SIG-M5 (cell line): ENCODE data around the gene FAHD1.

Experiments
- DNase-seq: peaks from one replicate; lab custom pipeline; 2025; lab: John Stamatoyannopoulos, UW

The FAHD1 gene

GRCh38 chr16:1817276-1817589, 9.8 kb upstream of the FAHD1 start:
- DNase-seq, result no peak

- no peak for DNase-seq
Observed at GRCh38 chr16:1817716-1818115, 9.3 kb upstream of the FAHD1 start.

DNA sequence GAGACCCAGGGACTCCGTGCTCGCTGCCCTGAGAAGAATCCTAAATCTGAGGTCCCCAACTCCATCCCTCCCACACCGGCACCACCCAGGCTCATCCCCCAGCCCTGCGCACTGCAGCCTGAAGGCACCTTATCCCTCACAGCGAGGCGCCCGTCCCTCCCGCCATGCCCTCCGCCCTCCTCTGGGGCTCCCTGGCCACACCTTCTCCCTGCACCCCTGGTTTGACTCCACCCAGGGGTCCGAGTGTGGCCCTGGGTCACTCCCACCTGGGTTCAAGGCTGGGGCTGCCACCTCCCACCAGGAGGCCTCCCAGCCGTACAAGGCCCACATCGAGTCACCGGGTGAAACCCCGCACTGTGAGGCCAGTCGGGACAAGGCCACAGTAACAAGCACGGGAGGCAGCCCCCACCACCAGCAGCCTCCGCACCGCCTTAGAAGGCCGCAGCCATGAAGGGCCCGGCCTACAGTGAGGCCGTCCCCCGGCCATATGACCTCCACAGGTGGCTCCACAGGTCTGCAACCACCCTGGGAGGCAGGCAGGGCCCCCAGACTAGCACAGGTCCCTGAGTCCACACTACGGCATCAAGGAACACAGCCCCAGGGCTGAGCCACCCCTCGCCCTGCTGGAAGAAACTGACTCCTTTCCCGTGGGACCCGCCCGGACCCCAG, 8.7 kb upstream of the FAHD1 start:
- DNase-seq, result no peak

DNA sequence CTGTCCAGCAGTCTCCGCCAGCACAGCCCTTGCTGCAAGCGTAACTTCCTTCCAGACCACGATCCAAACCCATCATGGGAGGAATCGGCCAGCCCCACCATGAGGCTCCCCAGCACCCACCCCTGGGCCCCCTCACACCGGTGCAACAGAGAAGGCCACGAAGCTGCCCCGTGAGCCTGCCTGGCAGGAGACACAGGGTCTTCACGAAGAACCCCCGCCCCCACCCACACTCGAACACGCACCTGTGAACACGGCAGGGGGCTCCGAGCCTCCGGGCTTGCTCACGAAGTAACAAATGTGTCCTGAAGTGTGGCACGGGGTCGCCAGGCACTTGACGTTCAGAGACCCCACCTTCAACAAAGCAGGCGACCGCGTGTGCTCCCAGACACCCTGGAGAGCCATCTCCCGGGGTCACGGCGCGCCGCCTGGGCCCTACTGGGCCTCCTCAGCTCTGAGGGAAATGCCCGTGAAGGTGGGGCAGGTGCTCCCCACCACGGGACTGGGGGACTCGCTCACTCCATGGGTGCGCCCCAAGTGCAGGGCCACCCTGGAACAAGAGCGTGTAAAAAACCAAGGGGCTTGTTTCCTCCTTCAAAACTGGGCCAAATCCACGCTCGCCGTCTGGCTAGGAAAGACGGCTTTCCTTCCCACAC, 8.0 kb upstream of the FAHD1 start:
- DNase-seq, result no peak

- no peak for DNase-seq
Observed at GRCh38 chr16:1819611-1820010, 7.4 kb upstream of the FAHD1 start.

- DNase-seq, result no peak
Observed at GRCh38 chr16:1820096-1820945, 6.7 kb upstream of the FAHD1 start.

- DNase-seq, result no peak
Observed at GRCh38 chr16:1820946-1821290, 6.1 kb upstream of the FAHD1 start.

DNA sequence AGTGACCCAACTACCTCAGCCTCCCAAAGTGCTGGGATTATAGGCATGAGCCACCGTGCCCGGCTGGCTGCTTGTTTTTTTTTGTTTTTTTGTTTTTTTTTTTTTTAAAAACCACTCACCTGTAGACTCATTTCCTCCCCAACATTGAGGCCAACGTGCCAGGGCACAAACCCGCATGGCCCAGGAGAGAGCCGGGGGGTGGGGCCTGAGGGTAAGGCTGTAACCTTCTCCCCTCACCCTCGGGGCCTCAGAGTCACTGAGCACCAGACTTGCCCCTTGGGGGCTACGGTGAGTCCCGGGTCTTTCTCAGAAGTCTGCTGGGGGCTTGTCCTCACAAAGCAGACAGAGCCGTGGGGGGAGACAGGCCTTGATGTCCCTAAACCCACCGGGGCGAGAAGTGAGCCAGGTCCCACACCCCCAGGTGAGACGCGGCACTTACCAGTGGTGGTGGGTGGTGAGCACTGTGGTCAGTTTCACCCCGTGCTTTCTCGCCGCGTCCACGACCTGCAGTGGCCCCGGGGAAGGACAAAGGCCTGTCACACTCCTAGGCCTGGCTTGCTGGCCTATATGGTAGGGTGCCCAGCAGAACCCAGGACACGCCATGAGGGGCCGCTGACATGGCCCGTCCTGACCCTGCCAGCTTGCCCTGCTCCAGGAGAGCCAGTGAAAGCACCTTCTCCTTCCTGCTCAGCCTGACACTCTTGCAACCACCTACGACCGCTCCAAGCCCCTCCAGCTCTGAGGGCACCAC, 5.0 kb upstream of the FAHD1 start:
- DNase-seq, result no peak

- DNase-seq, result no peak
Observed at GRCh38 chr16:1822801-1823200, 4.2 kb upstream of the FAHD1 start.

GRCh38 chr16:1823821-1824220, 3.2 kb upstream of the FAHD1 start:
- DNase-seq, result no peak

DNA sequence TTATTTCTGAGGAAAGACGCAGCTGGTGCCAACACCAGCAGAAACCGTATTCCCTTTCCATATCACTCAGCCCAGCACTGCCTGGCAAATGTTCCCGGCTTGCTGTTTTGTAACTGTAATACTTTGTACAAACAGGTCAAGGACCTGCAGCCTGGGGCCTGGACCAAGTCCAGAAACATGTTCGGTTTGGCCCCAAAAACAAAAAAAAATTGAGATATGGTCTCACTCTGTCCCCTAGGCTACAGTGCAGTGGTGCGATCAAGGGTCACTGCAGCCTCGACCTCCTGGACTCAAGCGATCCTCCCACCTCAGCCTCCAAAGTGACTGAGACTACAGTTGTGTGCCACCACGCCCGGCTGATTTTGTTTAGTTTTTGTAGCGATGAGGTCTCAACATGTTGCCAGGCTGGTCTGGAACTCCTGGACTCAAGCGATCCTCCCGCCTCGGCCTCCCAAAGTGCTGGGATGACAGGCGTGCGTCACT, 1.6 kb upstream of the FAHD1 start:
- DNase-seq, result no peak

- no peak for DNase-seq
Observed at GRCh38 chr16:1825864-1826690, 929 bp upstream of the FAHD1 start.

- no peak for DNase-seq
Observed at GRCh38 chr16:1828645-1829410, 1.8 kb downstream of the FAHD1 start.

GRCh38 chr16:1830213-1830612, 3.2 kb downstream of the FAHD1 start:
- no peak for DNase-seq

DNA sequence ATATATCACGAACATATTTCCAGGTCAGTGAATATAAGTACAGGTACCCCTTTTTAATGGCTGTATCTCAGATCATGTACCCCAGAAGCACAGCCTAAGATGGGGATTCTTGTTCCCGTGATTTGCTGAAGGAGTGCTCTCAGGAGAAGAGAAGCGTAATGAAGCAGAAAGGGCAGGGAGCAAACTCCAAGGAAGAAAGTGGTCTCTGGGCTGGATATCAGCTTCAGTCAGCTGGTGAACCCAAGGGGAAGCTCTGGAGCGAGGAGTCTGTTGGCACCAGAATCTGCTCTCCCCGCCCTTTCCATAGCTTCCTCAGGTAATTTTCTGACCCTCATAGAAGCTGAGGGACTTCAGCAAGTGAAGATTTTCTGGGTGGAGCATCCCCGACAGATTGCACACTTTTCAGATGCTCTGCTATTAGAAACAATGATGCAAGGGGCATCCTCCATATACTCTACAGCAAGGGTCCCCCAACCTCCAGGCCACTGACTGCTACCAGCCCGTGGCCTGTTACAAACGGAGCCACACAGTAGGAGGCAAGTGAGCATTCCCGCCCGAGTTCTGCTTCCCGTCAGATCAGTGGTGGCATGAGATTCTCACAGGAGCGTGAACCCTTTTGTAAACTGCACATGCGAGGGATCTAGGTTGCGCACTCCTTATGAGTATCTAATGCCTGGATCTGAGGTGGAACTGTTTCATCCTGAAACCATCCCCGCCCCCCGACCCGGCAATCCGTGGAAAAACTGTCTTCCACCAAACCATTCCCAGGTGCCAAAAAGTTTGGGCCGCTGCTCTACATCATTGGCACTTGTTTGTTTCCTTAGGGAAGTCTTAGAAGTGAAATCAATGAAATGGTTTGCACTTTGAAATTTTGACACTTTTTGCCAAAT, 4.4 kb downstream of the FAHD1 start:
- DNase-seq, result no peak

GRCh38 chr16:1832838-1833454, 5.9 kb downstream of the FAHD1 start:
- DNase-seq, result no peak

- no peak for DNase-seq
Observed at GRCh38 chr16:1834096-1834495, 7.1 kb downstream of the FAHD1 start.

- DNase-seq, result no peak
Observed at GRCh38 chr16:1839554-1839953, 12.5 kb downstream of the FAHD1 start.

GRCh38 chr16:1845985-1846384, 19.0 kb downstream of the FAHD1 start:
- no peak for DNase-seq
